ENCODE measurements around the gene GPR85. TPM values are rescaled to one million over a fixed set of nuclear protein-coding genes. Genes with fewer than 3 reads are reported as not detected.
A peak's percentile ranks its signal among the peaks of the same experiment; 100 is the strongest.

The GPR85 gene
- total RNA-seq, 1 donor from 2014 or later, result 2.9 TPM

DNA sequence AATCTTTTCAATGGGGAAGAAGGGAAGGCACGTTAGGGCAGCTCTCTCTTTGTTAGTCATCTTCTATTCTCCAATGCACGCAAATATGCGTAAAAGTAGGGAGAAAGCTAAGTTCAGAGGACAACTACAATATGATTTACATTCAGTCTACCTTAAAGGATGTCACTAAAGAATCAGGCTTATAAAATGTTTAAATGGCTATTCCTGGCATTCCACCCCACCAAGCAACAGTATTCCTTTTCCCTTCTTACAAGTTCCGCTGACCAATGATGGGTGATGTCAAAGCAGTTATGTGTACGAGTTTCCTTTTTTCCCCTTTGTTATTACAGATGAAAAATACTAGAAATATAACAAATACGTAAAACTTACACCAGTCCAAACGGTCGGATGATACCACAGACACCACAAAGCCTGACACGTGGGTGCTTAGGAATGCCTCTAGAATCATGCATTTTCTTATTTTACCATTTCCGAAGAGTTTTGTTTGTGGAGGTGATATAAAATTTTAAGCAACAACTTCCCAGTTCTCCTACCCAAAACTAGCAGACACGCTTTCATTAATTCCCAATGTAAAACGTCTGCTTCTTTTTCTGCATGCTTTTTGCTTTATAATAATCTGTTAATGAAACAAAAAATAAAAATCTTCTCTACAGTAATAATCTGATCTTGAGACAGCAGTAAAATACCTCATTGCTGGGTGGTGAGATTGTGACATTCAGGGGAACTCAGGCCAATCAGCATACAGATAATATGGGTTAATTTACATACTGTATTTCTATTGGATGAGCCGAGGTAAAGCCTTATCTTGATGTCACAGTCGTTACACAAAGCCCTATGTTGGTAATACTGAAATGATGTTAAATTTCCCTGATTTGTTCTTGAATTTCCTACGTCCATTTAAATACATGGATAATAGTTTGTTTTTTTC lies 708 bp upstream of the GPR85 start:
- intact Hi-C loops (cut with DNase I), result no loop called here
- DNase-seq (no peak), ATAC-seq (peak; percentile 79)

DNA sequence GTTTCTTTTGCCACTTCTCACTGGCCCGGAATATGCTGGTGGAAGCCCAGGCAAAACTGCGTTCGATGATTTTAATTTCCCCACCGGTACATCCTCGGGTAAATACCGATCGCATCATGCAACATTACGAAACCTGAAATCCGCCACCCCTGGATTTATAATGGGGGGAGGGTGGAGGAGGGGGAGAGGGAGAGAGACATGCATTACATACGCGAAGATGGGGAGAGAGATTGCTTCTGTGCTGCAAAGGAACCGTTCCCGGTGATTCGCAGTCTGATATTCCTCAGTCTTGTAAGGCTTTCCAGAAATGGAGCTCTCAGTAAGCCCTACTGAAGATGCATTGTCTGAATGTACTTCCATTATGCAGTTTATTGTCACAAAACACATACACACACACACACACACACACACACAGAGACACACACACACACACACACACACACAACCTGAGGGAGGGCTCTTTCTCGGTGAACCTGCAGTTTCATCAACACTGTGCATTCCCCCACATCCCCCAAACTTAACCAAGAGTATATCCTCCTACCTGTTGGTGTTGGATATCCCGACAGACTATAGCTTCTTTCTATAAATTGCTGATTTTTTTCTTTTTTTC lies 741 bp downstream of the GPR85 start:
- no peaks in the 10 kb centered on the region for H3K4me1 ChIP-seq
- DNase-seq, result no peak
- intact Hi-C loops (cut with DNase I), result no loop called here
- H3K4me3 ChIP-seq, result peak overlapping the region; percentile 53
- H3K36me3 ChIP-seq, result no peaks in the 10 kb centered on the region
- no peaks in the 10 kb centered on the region for H3K9me3 ChIP-seq
- H3K27me3 ChIP-seq, result no peaks in the 10 kb centered on the region
- TF ChIP-seq, protein P1, sequence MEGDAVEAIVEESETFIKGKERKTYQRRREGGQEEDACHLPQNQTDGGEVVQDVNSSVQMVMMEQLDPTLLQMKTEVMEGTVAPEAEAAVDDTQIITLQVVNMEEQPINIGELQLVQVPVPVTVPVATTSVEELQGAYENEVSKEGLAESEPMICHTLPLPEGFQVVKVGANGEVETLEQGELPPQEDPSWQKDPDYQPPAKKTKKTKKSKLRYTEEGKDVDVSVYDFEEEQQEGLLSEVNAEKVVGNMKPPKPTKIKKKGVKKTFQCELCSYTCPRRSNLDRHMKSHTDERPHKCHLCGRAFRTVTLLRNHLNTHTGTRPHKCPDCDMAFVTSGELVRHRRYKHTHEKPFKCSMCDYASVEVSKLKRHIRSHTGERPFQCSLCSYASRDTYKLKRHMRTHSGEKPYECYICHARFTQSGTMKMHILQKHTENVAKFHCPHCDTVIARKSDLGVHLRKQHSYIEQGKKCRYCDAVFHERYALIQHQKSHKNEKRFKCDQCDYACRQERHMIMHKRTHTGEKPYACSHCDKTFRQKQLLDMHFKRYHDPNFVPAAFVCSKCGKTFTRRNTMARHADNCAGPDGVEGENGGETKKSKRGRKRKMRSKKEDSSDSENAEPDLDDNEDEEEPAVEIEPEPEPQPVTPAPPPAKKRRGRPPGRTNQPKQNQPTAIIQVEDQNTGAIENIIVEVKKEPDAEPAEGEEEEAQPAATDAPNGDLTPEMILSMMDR (IDR thresholded peaks at IDR 0.05), result no peak
- peak; percentile 33 for ATAC-seq
- no peak overlapping the region for H3K27ac ChIP-seq

More for the DNA sequence above, 708 bp upstream of the GPR85 start:
- Histone ChIP-seq H3K9me3 (no peaks in the 10 kb centered on the region), H3K27me3 (no peaks in the 10 kb centered on the region), H3K36me3 (no peaks in the 10 kb centered on the region), H3K4me1 (no peaks in the 10 kb centered on the region), H3K27ac (peak overlapping the region; percentile 65), H3K4me3 (peak overlapping the region; percentile 53)
- TF ChIP-seq, protein P1 (IDR thresholded peaks at IDR 0.05), result no peak

DNA sequence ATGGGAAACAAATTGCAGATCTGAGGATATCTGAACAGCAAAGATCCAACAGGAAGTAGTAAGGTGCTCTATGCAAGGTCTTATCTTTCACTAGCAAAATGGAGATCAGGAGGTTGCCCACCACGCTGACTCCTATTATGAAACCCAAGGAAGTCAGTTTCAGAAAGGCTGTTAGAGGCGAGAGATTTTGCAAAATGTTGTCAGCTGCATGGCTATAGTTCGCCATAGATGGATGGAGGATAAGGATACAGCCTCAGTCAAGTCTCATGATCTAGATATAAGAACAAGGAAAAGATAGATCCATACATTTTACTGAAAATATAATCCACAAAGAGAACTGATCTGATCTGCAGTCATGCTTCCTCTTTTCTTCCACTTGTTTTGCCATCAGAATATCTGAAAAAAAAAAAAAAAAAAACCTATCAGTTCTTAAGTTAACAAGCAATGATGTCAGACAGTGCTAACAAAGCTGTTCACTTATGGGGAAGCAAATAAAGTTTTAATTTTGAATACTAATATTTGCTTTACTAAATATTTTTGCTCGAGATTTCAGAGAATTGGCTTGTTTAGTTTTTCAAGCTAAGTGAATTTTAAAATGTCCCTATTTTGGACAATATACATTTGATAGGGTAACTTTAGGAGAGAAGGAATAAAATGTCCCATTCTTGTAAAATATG lies 2.0 kb downstream of the GPR85 start:
- no peak for DNase-seq
- Histone ChIP-seq H3K27ac (no peak overlapping the region), H3K9me3 (no peaks in the 10 kb centered on the region), H3K4me3 (no peak overlapping the region), H3K36me3 (no peaks in the 10 kb centered on the region), H3K4me1 (no peaks in the 10 kb centered on the region), H3K27me3 (no peaks in the 10 kb centered on the region)
- no peak for ATAC-seq
- TF ChIP-seq, protein P1 (IDR thresholded peaks at IDR 0.05), result no peak
- intact Hi-C loops (cut with DNase I), result no loop called here

DNA sequence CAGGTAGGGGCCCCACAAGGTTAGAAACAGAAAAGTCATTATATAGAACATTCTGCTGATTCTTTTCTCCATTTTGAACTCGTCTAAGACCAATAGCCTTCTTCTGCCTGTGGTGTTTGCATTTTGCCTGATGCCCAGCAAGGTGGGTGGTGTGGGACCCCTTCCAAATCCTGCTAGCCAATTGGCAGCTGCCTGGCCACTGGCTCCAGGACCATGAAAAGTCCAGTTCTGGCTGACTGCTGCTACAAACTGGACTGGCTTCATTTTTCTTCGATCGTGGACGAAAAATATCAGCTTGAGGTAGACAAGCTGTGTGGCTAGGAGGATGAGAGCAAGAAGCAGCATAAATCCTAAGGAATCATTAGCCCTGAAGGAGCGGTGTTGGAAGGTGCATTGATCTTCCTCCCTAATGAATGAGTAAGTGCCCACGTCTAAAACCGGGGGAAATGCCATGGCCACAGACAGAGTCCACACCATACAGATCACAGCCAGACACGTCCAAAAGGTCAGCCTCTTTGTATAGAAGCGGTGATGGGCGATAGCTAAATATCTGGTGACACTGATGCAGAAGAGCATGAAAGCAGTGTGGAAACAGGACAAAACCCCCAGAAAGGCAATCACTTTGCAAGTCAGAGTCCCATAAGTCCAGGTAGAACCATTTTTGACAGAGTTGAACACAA lies 2.7 kb downstream of the GPR85 start:
- TF ChIP-seq, protein P1 (IDR thresholded peaks at IDR 0.05), result no peak

DNA sequence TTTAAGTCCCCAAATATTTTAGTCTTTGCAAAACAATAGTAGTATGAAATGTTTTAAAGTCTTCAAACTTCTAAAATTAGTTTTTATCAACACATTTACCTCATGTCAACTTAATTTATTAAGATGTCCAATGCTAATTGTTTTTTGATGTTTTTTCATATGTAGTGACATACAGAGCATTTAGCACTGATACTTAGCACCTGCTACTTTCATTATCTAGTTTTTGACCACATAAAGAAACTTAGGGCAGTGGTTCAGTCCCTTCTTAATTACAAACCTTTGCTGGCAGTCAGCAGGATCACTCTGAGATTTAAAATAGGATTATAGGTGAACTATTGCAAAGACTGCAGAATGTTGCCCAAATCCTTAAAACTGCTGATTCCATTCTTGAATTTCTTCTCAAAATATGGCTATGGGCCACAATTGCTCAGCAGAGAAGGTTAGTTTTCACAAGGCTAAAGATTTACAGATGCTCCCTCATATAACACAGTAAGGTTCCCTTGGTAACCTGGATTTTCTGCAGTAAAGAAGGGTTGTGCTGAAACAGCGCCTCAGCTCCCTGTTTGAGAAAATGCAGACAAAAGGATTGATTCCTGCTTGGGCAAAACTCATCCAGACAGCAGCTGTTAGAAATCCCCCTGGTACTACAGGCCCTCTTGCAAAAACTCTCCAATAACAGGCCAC lies 3.4 kb downstream of the GPR85 start:
- TF ChIP-seq, protein P1 (IDR thresholded peaks at IDR 0.05), result no peak
- ATAC-seq, result no peak
- Histone ChIP-seq H3K36me3 (no peaks in the 10 kb centered on the region), H3K27ac (no peak overlapping the region), H3K9me3 (no peaks in the 10 kb centered on the region), H3K4me3 (no peak overlapping the region), H3K4me1 (no peaks in the 10 kb centered on the region), H3K27me3 (no peaks in the 10 kb centered on the region)
- no peak for DNase-seq
- intact Hi-C loops (cut with DNase I), result no loop called here

More for the DNA sequence above, 2.7 kb downstream of the GPR85 start:
- DNase-seq (no peak), ATAC-seq (no peak)
- H3K9me3 ChIP-seq, result no peaks in the 10 kb centered on the region
- intact Hi-C loops (cut with DNase I), result no loop called here
- no peak overlapping the region for H3K4me3 ChIP-seq
- H3K36me3 ChIP-seq, result no peaks in the 10 kb centered on the region
- no peaks in the 10 kb centered on the region for H3K4me1 ChIP-seq
- H3K27me3 ChIP-seq, result no peaks in the 10 kb centered on the region
- no peak overlapping the region for H3K27ac ChIP-seq

Measured in upper lobe of right lung (tissue), 1 donor.